Measurements from ENCODE around the gene MTHFD1L. TPM values are rescaled to one million over a fixed set of nuclear protein-coding genes. Genes with fewer than 3 reads are reported as not detected.

Gene MTHFD1L
- polyA plus RNA-seq, 2 of the 4 experiments (the other 2 are of a cell fraction), result 27.2 to 63.2 TPM

- DNase-seq (ENCODE audit: low read depth in 1 of 2, low spot score in 1 of 2) (no peak), FAIRE-seq (no peak), ATAC-seq (peak in 1 of 2 experiments; percentile 24; a peak in 1 of 6 replicates)
- Histone ChIP-seq H3K4me2 (no peak overlapping the region), H3K9me3 (no peaks in the 10 kb centered on the region), H3K4me1 (peaks cover 12% of the 10 kb centered on the region), H3K27ac (no peak overlapping the region), H3K4me3 (no peak overlapping the region)
- TF ChIP-seq MAFK (IDR thresholded peaks at IDR 0.05; ENCODE audit: partially characterized antibody) (no peak), NPAS2 (CRISPR knock-in tag; IDR thresholded peaks at IDR 0.05; ENCODE audit: borderline replicate concordance) (no peak), HDAC2 (IDR thresholded peaks at IDR 0.05) (no peak), CHD2 (IDR thresholded peaks at IDR 0.05; ENCODE audit: low read length, partially characterized antibody) (no peak), EP300 (IDR thresholded peaks at IDR 0.05) (no peak), CEBPB (IDR thresholded peaks at IDR 0.05) (no peak), HOXB13 (CRISPR knock-in tag; IDR thresholded peaks at IDR 0.05; ENCODE audit: low read depth) (no peak), ZC3H11A (IDR thresholded peaks at IDR 0.05) (no peak)
- ChIA-PET CTCF (no interaction called here), POLR2A (interaction anchor here (0.6 kb wide), 1 partner anchor 262 kb away, joined by 3 read pairs; no protein-coding TSS in a partner anchor)
- 58% methylated on average over 3 of the region's 5 CpGs for WGBS (ENCODE audit: missing lambda C conversion rate)
Observed at GRCh38 chr6:150992703-150993102, 127.2 kb downstream of the MTHFD1L start.

GRCh38 chr6:150993253-150993652 is 127.8 kb downstream of the MTHFD1L start:
- CTCF ChIA-PET, result no interaction called here
- no peak for FAIRE-seq

More at GRCh38 chr6:150993253-150993652, 127.8 kb downstream of the MTHFD1L start:
- ATAC-seq (no peak), DNase-seq (ENCODE audit: low read depth in 1 of 2, low spot score in 1 of 2) (no peak)
- Histone ChIP-seq H3K27ac (no peak overlapping the region), H3K9me3 (no peaks in the 10 kb centered on the region), H3K4me3 (no peak overlapping the region), H3K4me2 (no peak overlapping the region), H3K4me1 (peaks cover 14% of the 10 kb centered on the region; the same call in 2 of the 3 replicates)
- POLR2A ChIA-PET, result no interaction called here
- 88% methylated on average over 7 of the region's 7 CpGs for WGBS (ENCODE audit: missing lambda C conversion rate)
- TF ChIP-seq ZNF302 (CRISPR knock-in tag; IDR thresholded peaks at IDR 0.05) (no peak), MAFK (IDR thresholded peaks at IDR 0.05; ENCODE audit: partially characterized antibody) (no peak), RNF2 (IDR thresholded peaks at IDR 0.05; ENCODE audit: borderline replicate concordance, low read depth) (no peak), RFX5 (IDR thresholded peaks at IDR 0.05) (no peak), E2F6 (IDR thresholded peaks at IDR 0.05; ENCODE audit: borderline replicate concordance, low read depth) (no peak), EP300 (IDR thresholded peaks at IDR 0.05) (no peak), TP53 (CRISPR knock-in tag; IDR thresholded peaks at IDR 0.05) (no peak), KDM1A (IDR thresholded peaks at IDR 0.05; ENCODE audit: low read depth) (no peak), MYC (IDR thresholded peaks at IDR 0.05; ENCODE audit: borderline replicate concordance, low read length) (no peak), JUNB (IDR thresholded peaks at IDR 0.05) (no peak), EHMT2 (IDR thresholded peaks at IDR 0.05; ENCODE audit: low read depth) (no peak), ELK1 (IDR thresholded peaks at IDR 0.05; ENCODE audit: low read depth, low read length) (no peak), POLR2A (IDR thresholded peaks at IDR 0.05; ENCODE audit: low read length) (no peak), CHD2 (IDR thresholded peaks at IDR 0.05; ENCODE audit: low read length, partially characterized antibody) (no peak), GATA3 (IDR thresholded peaks at IDR 0.05; ENCODE audit: borderline replicate concordance) (no peak), PBX3 (IDR thresholded peaks at IDR 0.05) (no peak), KDM5A (IDR thresholded peaks at IDR 0.05) (no peak), ESRRA (IDR thresholded peaks at IDR 0.05; ENCODE audit: borderline replicate concordance, low read length) (no peak), PHF8 (IDR thresholded peaks at IDR 0.05; ENCODE audit: borderline replicate concordance, low read depth) (no peak), BCL3 (IDR thresholded peaks at IDR 0.05) (no peak)
